Stimulated activated CD4-positive, alpha-beta T cell treated with anti-CD3 and anti-CD28 coated beads, TNF-alpha, amount 100 ng/mL, for 4 hours (primary cell): ENCODE measurements around the gene ADGRD2.

Source experiments
- DNase-seq, 3 experiments: peaks; one replicate each; pipeline ENCODE4 v3.0.0-alpha.2; 2020; ENCODE audit warnings: low read depth in 3 of 3

The ADGRD2 gene

GRCh38 chr9:124511426-124511840 lies 61.2 kb downstream of the ADGRD2 start:
- DNase-seq = no peak

GRCh38 chr9:124511891-124512805 lies 61.9 kb downstream of the ADGRD2 start:
- DNase-seq = no peak

DNA sequence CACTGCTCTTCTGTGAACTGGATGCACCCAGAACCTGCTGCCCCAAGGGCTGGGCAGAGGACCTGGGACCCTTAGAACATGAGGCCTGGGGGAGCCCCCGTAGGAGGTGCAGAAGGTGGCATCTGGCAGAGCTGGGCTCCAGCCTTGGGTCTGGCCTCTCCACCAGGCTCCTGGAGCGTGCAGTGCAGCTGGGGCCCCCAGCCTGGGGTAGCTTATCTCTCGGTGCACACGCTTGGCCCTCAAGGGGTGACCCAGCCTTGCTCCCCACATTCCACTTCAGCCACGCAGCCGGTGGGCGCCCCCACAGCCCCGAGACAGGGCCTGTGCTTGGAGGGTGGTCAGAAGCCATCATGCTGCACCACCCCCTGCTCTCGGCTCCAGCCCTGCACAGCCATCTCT lies 62.6 kb downstream of the ADGRD2 start:
- DNase-seq = no peak

DNA sequence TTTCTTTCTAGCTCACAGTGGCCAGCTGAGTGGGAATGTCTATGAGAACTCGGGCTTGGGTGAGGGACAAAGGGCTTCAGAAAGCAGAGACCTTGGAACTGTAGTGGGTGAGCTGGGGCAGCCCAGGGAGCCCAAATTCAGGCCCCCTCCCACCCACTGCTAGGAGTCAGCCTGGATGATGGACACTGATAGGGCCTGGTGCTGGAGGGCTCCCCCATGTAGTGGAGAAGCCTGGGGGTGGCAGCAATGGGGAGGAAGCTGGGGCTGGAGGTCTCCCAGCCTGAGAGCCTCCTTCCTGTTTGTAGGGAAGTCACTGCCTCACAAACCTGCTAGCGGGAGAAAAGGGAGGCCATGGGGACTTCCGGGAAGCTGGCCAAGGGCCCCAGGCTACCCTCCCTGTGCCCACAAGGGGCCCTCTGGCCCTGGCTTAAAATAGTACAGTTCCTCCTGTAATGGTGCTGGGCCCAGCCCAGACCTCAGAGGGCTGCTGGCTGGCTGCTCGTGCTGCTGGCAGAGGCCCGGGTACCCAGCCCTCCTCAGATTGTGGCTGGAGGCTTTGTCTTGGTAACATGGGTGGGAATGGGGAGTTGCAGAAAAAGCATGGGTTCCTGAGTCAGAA lies 63.2 kb downstream of the ADGRD2 start:
- DNase-seq = no peak

GRCh38 chr9:124514125-124514524 lies 63.9 kb downstream of the ADGRD2 start:
- DNase-seq = no peak

- no peak for DNase-seq
Measured at GRCh38 chr9:124514874-124515273, 64.6 kb downstream of the ADGRD2 start.

GRCh38 chr9:124517600-124517999 lies 67.3 kb downstream of the ADGRD2 start:
- DNase-seq = no peak

- no peak for DNase-seq
Measured at GRCh38 chr9:124518116-124518515, 67.9 kb downstream of the ADGRD2 start.

GRCh38 chr9:124520206-124520596 lies 70.0 kb downstream of the ADGRD2 start:
- DNase-seq = no peak

DNA sequence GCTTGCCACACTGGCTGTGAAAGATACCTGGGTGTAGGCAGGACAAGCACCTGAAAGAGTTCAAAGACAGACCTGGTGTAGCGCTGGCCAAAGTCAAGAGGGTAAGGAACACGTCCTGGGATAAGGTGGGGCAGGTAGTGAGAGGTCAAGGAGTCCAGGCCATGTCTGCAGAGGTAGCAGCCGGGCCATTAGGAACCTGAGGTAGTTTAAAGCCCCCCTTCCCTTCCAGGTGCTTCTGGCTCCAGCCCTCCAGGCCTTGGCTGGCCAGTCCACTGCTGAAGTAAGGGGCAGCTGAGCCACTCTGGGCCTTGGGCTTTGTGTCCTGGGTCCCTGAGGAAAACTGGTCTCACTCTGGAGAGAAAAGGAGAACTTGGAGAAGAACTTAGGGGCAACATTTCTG lies 70.9 kb downstream of the ADGRD2 start:
- DNase-seq = no peak

- DNase-seq = no peak
Measured at GRCh38 chr9:124522121-124523098, 72.2 kb downstream of the ADGRD2 start.

GRCh38 chr9:124526174-124526573 lies 75.9 kb downstream of the ADGRD2 start:
- DNase-seq = no peak

- DNase-seq = no peak
Measured at GRCh38 chr9:124527781-124528180, 77.5 kb downstream of the ADGRD2 start.
